NB4 (cell line): ENCODE data around the gene PIK3AP1.
A peak's percentile ranks its signal among the peaks of the same experiment; 100 is the strongest.
"Not testable (repeated sequence)": the region's sequence is repeated elsewhere in the genome, so short reads cannot be mapped to it uniquely, and the experiment has no call there.

Experiments
- DNase-seq: peaks from one replicate; pipeline ENCODE4 v3.0.0; 2010; ENCODE audit warnings: low read depth
- H3K4me3 ChIP-seq: one replicate; pipeline ENCODE4 v1.5.1; 2011; ENCODE audit warnings: mild to moderate bottlenecking, low read depth, low read length, moderate library complexity
- MYC ChIP-seq: IDR thresholded peaks from 2 replicates; pipeline ENCODE4 v1.6.1; 2011; ENCODE audit warnings: low read depth, low read length
- POLR2A ChIP-seq: IDR thresholded peaks from 2 replicates; pipeline ENCODE4 v1.6.1; 2011; ENCODE audit warnings: mild to moderate bottlenecking; ENCODE audit not compliant: insufficient read length; ENCODE audit errors: extremely low read depth
- TF ChIP-seq, protein P1 (sequence below): IDR thresholded peaks from one replicate; pipeline ENCODE4 v1.5.1; 2012; ENCODE audit warnings: low read depth, low read length
- TF ChIP-seq, protein P2 (sequence below): IDR thresholded peaks from 2 replicates; pipeline ENCODE4 v1.6.1; 2011; ENCODE audit warnings: low read depth, low read length

The PIK3AP1 gene

DNA sequence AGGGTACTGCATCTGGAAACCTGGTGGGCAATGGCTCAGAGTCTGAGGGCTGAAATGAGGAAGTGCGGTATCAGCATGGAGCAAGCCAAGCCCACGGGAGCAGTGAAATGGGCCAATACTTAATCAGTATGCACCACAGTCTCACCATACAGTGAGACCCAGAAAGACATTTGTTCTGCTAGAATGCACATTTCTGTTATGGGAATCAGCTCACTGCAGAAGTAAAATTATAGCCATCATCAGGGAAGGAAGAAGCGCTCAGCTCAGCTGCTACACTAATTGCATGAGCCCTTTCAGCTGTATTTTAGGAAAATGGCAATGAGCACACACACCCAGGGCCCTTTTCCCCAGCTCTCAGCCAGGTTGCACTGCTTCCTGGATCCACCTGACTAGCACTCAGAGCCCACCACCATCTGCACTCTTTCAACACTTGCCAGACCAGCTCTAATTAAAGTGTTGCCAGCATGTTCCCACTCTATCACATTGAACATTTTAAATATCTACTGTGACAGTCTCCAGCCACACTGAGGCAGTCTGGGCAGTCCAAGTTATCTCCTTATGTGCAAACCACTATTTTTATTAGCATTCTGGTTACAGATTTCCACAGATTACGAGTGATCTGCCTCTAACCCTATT lies 44.2 kb upstream of the PIK3AP1 start:
- H3K4me3 ChIP-seq = no peak overlapping the region
- DNase-seq = peak; percentile 89
- TF ChIP-seq, protein P1, sequence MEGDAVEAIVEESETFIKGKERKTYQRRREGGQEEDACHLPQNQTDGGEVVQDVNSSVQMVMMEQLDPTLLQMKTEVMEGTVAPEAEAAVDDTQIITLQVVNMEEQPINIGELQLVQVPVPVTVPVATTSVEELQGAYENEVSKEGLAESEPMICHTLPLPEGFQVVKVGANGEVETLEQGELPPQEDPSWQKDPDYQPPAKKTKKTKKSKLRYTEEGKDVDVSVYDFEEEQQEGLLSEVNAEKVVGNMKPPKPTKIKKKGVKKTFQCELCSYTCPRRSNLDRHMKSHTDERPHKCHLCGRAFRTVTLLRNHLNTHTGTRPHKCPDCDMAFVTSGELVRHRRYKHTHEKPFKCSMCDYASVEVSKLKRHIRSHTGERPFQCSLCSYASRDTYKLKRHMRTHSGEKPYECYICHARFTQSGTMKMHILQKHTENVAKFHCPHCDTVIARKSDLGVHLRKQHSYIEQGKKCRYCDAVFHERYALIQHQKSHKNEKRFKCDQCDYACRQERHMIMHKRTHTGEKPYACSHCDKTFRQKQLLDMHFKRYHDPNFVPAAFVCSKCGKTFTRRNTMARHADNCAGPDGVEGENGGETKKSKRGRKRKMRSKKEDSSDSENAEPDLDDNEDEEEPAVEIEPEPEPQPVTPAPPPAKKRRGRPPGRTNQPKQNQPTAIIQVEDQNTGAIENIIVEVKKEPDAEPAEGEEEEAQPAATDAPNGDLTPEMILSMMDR = no peak
- TF ChIP-seq, protein P2, sequence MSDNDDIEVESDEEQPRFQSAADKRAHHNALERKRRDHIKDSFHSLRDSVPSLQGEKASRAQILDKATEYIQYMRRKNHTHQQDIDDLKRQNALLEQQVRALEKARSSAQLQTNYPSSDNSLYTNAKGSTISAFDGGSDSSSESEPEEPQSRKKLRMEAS = no peak; the same call in 1 of the 2 replicates
- TF ChIP-seq POLR2A (no peak), MYC (no peak)

DNA sequence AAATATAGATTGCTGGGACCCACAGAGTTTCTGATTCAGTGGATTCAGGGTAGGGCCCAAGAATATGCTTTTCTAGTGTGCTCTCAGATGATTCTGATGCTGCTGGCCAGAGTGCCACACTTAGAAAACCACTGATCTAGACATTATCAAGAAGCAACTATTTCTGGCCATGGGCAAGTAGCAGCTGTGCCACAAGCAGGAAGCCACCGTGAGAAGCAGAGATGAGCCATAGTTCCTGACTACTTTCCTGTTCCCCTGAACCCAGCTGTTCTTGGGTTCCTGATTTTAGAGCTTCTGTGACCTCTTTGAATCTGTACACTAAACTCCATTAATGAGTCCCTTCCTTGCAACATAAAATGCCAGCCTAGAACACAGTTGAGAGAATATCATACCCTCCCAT lies 38.1 kb upstream of the PIK3AP1 start:
- H3K4me3 ChIP-seq = no peak overlapping the region
- peak; percentile 31; the same call in 1 of the 2 replicates for TF ChIP-seq MYC
- TF ChIP-seq, protein P2 = peak; percentile 22; the same call in 1 of the 2 replicates
- TF ChIP-seq, protein P1 = no peak
- DNase-seq = peak; percentile 66

DNA sequence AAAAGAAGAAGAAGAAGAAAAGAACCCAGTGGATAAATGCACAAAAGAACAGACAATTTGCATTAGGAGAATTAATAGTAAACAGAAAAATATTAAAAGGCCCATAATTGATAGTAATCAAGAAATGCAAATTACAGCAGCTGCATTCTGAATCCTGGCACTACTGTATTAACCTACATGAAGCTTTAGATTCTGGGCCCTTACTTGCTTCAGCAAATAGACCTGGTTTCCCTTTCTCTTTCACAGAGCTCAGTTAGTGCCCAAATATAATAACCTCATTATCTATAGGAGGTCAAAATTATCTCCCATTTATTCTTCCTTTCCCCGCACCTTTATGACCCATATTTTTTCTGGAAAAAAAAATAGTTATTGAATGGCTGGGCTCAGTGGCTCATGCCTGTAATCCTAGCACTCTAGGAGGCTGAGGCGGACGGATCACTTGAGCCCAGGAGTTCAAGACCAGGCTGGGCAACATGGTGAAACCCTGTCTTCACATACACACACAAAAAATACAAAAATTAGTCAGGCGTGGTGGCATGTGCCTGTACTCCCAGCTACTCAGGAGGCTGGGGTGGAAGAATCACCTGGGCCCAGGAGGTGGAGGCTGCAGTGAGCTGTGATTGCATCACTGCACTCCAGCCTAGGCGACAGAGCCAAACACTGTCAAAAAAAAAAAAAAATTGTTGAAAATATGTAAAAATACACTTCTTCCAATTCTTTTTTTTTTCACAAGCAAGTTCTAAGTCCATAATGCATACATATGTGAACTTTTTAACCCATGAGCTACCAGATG lies 36.0 kb upstream of the PIK3AP1 start:
- no peak overlapping the region for H3K4me3 ChIP-seq
- TF ChIP-seq MYC = no peak
- TF ChIP-seq POLR2A = no peak
- TF ChIP-seq, protein P2 = no peak
- TF ChIP-seq, protein P1 = no peak
- no peak for DNase-seq

DNA sequence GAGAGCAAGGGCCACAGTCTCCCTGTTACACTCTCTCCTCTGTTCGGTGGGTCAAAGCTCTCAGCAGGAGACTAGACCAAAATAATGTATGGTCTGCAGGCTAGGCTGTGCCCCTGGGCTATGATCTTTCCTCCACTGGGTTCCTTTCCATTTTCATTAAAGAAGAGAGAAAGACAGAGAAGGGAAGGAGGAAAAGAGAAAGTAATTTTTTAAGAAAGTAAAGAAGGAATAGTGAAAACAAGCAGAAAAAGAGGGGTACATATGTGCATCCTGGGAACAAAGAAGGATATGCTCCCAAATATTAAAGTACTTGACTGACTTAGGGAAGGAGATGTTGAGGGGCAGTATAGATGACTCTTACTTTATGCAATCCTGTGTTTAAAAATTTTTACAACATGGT lies 33.6 kb upstream of the PIK3AP1 start:
- H3K4me3 ChIP-seq = no peak overlapping the region
- TF ChIP-seq, protein P1 = no peak
- TF ChIP-seq, protein P2 = no peak
- no peak for TF ChIP-seq POLR2A
- TF ChIP-seq MYC = no peak
- no peak for DNase-seq

DNA sequence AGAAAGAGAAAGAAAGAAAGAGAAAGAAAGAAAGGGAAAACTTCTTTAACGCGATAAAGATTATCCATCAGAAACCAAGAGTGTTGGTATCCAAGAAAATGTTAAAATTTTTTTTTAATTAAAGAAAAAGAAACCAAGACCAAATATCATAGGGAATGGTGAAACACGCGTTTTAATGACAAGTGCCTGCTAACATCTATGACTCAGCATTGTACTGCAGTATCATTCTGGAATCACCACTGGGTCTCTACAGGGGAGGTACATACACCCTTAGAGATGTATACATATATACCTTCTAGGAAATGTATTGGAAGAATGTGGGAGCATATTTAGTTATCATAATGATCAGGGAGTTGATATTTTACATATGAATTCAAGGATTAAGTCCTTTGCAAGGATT lies 32.1 kb upstream of the PIK3AP1 start:
- no peak overlapping the region for H3K4me3 ChIP-seq
- TF ChIP-seq MYC (no peak), POLR2A (no peak)
- TF ChIP-seq, protein P1 = no peak
- TF ChIP-seq, protein P2 = no peak
- peak; percentile 21 for DNase-seq

DNA sequence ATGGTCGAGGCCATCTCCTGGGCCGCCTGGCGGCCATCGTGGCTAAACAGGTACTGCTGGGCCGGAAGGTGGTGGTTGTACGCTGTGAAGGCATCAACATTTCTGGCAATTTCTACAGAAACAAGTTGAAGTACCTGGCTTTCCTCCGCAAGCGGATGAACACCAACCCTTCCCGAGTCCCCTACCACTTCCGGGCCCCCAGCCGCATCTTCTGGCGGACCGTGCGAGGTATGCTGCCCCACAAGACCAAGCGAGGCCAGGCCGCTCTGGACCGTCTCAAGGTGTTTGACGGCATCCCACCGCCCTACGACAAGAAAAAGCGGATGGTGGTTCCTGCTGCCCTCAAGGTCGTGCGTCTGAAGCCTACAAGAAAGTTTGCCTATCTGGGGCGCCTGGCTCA lies 30.0 kb upstream of the PIK3AP1 start:
- not testable (repeated sequence) for H3K4me3 ChIP-seq

More for the DNA sequence above, 30.0 kb upstream of the PIK3AP1 start:
- DNase-seq = not testable (repeated sequence)
